OCI-LY1 (cell line): ENCODE results near the gene ANKDD1A.

Experiments used
- EZH2 ChIP-seq: fragments of 200-600 bp; sonication (generic), shearing (Covaris generic); IDR thresholded peaks from 2 replicates; pipeline ENCODE4 v1.8.0; 2017; ENCODE audit warnings: borderline replicate concordance, mixed run types, mild to moderate bottlenecking, antibody characterized with exemption, low read length, moderate library complexity, mixed read lengths
- TF ChIP-seq, protein P1 (sequence below): fragments of 200-600 bp; sonication (generic), shearing (Covaris generic); IDR thresholded peaks from 2 replicates; pipeline ENCODE4 v1.5.1; 2017; ENCODE audit warnings: mild to moderate bottlenecking, antibody characterized with exemption, low read length, moderate library complexity, mixed read lengths

DNA sequence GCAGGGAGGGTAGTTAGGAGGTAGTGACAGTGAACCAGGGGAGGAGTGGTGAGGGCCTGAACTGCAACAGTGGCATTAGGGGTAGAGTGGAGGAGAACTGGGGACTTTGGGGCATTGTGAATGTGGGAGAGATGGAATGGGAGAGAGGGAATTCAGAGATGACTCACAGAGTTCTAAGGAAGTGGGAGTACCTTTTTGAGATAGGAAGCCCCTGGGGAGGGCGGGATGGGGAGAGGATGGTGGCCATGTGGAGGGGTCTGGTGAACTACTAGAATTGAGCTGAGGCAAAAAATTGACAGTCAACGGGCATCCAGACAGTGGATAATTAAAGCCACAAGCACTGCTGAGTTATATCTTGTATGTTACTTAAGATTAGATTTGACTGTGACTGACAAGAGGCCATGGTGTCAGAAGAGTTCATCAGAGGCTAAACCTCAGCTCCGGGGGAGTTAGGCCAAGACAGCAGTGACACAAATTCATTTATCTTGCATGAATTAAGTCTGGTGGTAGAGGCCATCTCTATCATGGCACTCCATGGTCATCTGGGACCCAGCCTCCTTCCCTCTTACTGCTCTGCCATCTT lies 36.0 kb upstream of the ANKDD1A start:
- no peak for TF ChIP-seq EZH2
- TF ChIP-seq, protein P1, sequence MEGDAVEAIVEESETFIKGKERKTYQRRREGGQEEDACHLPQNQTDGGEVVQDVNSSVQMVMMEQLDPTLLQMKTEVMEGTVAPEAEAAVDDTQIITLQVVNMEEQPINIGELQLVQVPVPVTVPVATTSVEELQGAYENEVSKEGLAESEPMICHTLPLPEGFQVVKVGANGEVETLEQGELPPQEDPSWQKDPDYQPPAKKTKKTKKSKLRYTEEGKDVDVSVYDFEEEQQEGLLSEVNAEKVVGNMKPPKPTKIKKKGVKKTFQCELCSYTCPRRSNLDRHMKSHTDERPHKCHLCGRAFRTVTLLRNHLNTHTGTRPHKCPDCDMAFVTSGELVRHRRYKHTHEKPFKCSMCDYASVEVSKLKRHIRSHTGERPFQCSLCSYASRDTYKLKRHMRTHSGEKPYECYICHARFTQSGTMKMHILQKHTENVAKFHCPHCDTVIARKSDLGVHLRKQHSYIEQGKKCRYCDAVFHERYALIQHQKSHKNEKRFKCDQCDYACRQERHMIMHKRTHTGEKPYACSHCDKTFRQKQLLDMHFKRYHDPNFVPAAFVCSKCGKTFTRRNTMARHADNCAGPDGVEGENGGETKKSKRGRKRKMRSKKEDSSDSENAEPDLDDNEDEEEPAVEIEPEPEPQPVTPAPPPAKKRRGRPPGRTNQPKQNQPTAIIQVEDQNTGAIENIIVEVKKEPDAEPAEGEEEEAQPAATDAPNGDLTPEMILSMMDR, result no peak
